HepG2 (cell line): ENCODE results near the gene CMTM4. TPM values are rescaled to one million over a fixed set of nuclear protein-coding genes. Genes with fewer than 3 reads are reported as not detected.

Experiments
- ATAC-seq: fragments of 200-7000 bp; cut with Tn5 transposase; 3 replicates; pipeline ENCODE4 v1.9.1; 2020; ENCODE audit warnings: mild to moderate bottlenecking, moderate library complexity
- BruUV-seq: library from RNA; stranded (reverse); fragments of 400-500 nt; replicated peaks from 2 replicates; lab custom pipeline; 2021; lab: Mats Ljungman, UMichigan
- CTCF ChIA-PET: fragments of 300-600 bp; formaldehyde crosslinking; extraction: SDS; loops from one replicate; lab custom pipeline; 2021; ENCODE audit warnings: low total read pairs, inconsistent platforms, low intra/inter-chr PET ratio; lab: Yijun Ruan, JAX
- POLR2A ChIA-PET: fragments of 350-600 bp; sonication (Branson Sonifier 250); formaldehyde crosslinking; loops from one replicate; lab custom pipeline; 2020; ENCODE audit warnings: antibody characterized with exemption, inconsistent platforms; lab: Yijun Ruan, JAX
- DNase-seq: peaks from one replicate; pipeline ENCODE4 v3.0.0-alpha.2; 2015; ENCODE audit warnings: low spot score
- FAIRE-seq: peaks from 3 replicates; lab custom pipeline; 2011; peaks lifted over from hg19 to GRCh38; lab: Jason Lieb, UNC
- H2AFZ ChIP-seq: one replicate; pipeline ENCODE4 v1.6.1; 2011; ENCODE audit warnings: low read length, inconsistent platforms
- H3K27ac ChIP-seq: fragments of 300-600 bp; 3 replicates; pipeline ENCODE4 v1.8.0; 2011; ENCODE audit warnings: mixed run types, mild to moderate bottlenecking, mixed read lengths, low read length, inconsistent platforms; ENCODE audit not compliant: insufficient read depth; ENCODE audit errors: extremely low read length
- H3K27me3 ChIP-seq, 2 experiments: fragments of 200-600 bp in 1 of 2; 2 replicates in 1 of 2; 3 replicates in 1 of 2; pipeline versions ENCODE4 v1.6.0 to v1.8.0; 2011; ENCODE audit warnings: low read length in 2 of 2, mild to moderate bottlenecking in 2 of 2, moderate library complexity in 2 of 2, inconsistent platforms in 1 of 2; ENCODE audit not compliant: insufficient read depth in 2 of 2, control insufficient read depth in 1 of 2
- H3K36me3 ChIP-seq, 2 experiments: fragments of 200-600 bp in 1 of 2; replicated peaks in 1 of 2; 2 replicates in 1 of 2; 3 replicates in 1 of 2; pipeline versions ENCODE4 v1.5.1 to v1.8.0; 2011; ENCODE audit warnings: low read length in 2 of 2, inconsistent platforms in 1 of 2; ENCODE audit not compliant: insufficient read depth in 2 of 2, control insufficient read depth in 1 of 2
- H3K4me1 ChIP-seq: 2 replicates; pipeline ENCODE4 v1.5.1; 2012; ENCODE audit warnings: low read length, inconsistent platforms; ENCODE audit not compliant: insufficient read depth
- H3K4me2 ChIP-seq: 2 replicates; pipeline ENCODE4 v1.6.0; 2011; ENCODE audit warnings: low read depth, low read length, inconsistent platforms
- H3K4me3 ChIP-seq, 3 experiments: fragments of 200-600 bp in 1 of 3; sonication (generic), shearing (Covaris generic) in 1 of 3; replicated peaks in 1 of 3; 2 replicates each; pipeline ENCODE4 v1.5.1; 2011 to 2016; ENCODE audit warnings: low read length in 3 of 3, inconsistent platforms in 2 of 3, low read depth in 2 of 3, mild to moderate bottlenecking in 2 of 3, control low read depth in 1 of 3, mixed read lengths in 1 of 3; ENCODE audit not compliant: insufficient read depth in 1 of 3
- H3K79me2 ChIP-seq: one replicate; pipeline ENCODE4 v1.6.1; 2011; ENCODE audit warnings: low read length, inconsistent platforms; ENCODE audit not compliant: insufficient read depth
- H3K9ac ChIP-seq: 2 replicates; pipeline ENCODE4 v1.6.0; 2011; ENCODE audit warnings: mild to moderate bottlenecking, low read depth, low read length, inconsistent platforms; ENCODE audit not compliant: insufficient read depth
- H3K9me3 ChIP-seq: 2 replicates; pipeline ENCODE4 v1.5.1; 2012; ENCODE audit warnings: mild to moderate bottlenecking, low read length
- H4K20me1 ChIP-seq: 2 replicates; pipeline ENCODE4 v1.6.0; 2011; ENCODE audit warnings: inconsistent platforms, mild to moderate bottlenecking, low read length, moderate library complexity; ENCODE audit not compliant: insufficient read depth
- ARID4A ChIP-seq: sonication (generic); formaldehyde crosslinking; IDR thresholded peaks from 2 replicates; pipeline ENCODE4 v1.5.0; 2020; ENCODE audit warnings: mild to moderate bottlenecking, missing genetic modification reagents, borderline replicate concordance
- BRCA1 ChIP-seq: sonication (generic); formaldehyde crosslinking; IDR thresholded peaks from 2 replicates; pipeline ENCODE4 v1.4.0; 2020; ENCODE audit warnings: missing genetic modification reagents
- IRF2 ChIP-seq: IDR thresholded peaks from 2 replicates; pipeline ENCODE4 v1.6.1; 2018; ENCODE audit warnings: missing genetic modification reagents, missing compliant biosample characterization
- KDM5B ChIP-seq: sonication (generic); formaldehyde crosslinking; IDR thresholded peaks from 2 replicates; pipeline ENCODE4 v1.4.0; 2020; ENCODE audit warnings: missing genetic modification reagents, mild to moderate bottlenecking, borderline replicate concordance
- NONO ChIP-seq, 2 experiments: fragments of 450-650 bp in 1 of 2; sonication (generic) in 1 of 2; formaldehyde crosslinking in 1 of 2; IDR thresholded peaks in 1 of 2; conservative IDR thresholded peaks in 1 of 2; 2 replicates each; pipeline versions ENCODE4 v1.6.1 to v1.8.0; 2017 to 2022; ENCODE audit warnings: mild to moderate bottlenecking in 1 of 2, missing genetic modification reagents in 1 of 2, moderate library complexity in 1 of 2
- RBFOX2 ChIP-seq: fragments of 200-400 bp; formaldehyde crosslinking; IDR thresholded peaks from 2 replicates; pipeline ENCODE4 v1.6.1; 2017; ENCODE audit warnings: low read depth, mild to moderate bottlenecking, low read length
- SOX5 ChIP-seq: IDR thresholded peaks from 2 replicates; pipeline ENCODE4 v1.6.1; 2016; ENCODE audit warnings: borderline replicate concordance
- ZC3H4 ChIP-seq: sonication (generic); formaldehyde crosslinking; IDR thresholded peaks from 2 replicates; pipeline ENCODE4 v1.4.0; 2020; ENCODE audit warnings: missing genetic modification reagents, borderline replicate concordance
- ZNF800 ChIP-seq: sonication (generic); formaldehyde crosslinking; IDR thresholded peaks from 2 replicates; pipeline ENCODE4 v1.4.0; 2020; ENCODE audit warnings: missing genetic modification reagents
- ZSCAN21 ChIP-seq: sonication (generic); formaldehyde crosslinking; IDR thresholded peaks from 2 replicates; pipeline ENCODE4 v1.8.0; 2022; ENCODE audit warnings: mild to moderate bottlenecking, missing genetic modification reagents, moderate library complexity, borderline replicate concordance
- WGBS: methylation state at CpG from one replicate; pipeline ENCODE4 v1.1.6; 2017; ENCODE audit warnings: low lambda C conversion rate; 5-methylcytosine and 5-hydroxymethylcytosine counted together
- in situ Hi-C: cut with HindIII; loops from 2 replicates; pipeline ENCODE4 v1.10.0; 2017; ENCODE audit warnings: low pct_unique_long_range_greater_than_20kb; ENCODE audit not compliant: extremely low pct_ligation_motif_present
- intact Hi-C: fragments of 100-400 bp; cut with micrococcal nuclease; formaldehyde crosslinking; loops from one replicate; pipeline ENCODE4 v1.10.0; 2022; ENCODE audit not compliant: unreplicated experiment
- polyA plus RNA-seq, 8 experiments: library from polyadenylated mRNA; depleted of rRNA in 3 of 8; stranded (reverse) in 7 of 8; unstranded in 1 of 8; fragments of >200 nt; fragmentation: Illumina TruSeq in 4 of 8; extraction: Trizol in 4 of 8; gene quantifications; 2 replicates each; pipeline versions ENCODE4 v1.2.1 to v1.2.3, GENCODE V29; 2011 to 2016; ENCODE audit warnings: low read depth in 4 of 8, missing spikeins in 1 of 8, mixed read lengths in 1 of 8; ENCODE audit not compliant: insufficient read depth in 1 of 8
- total RNA-seq, 5 experiments: library from RNA; depleted of rRNA; stranded (reverse); fragments of >200 nt; fragmentation: Illumina TruSeq; extraction: Trizol; gene quantifications; 2 replicates each; pipeline ENCODE4 v1.2.3, GENCODE V29; 2016; ENCODE audit warnings: low read depth in 1 of 5

The CMTM4 gene
- total and polyA plus RNA-seq, 2 of the 13 experiments (the other 11 are each of a cell fraction or from before 2014, with no cell fraction given), result 32.0 to 36.3 TPM

GRCh38 chr16:66609139-66609510, 87.4 kb downstream of the CMTM4 start:
- H3K9me3 ChIP-seq, result no peaks in the 10 kb centered on the region
- POLR2A ChIA-PET, result interaction anchor here (1.0 to 2.1 kb wide), 7 partner anchors 8 to 202 kb away, joined by 3 to 15 read pairs (median 4); partner anchors contain the start of gene CKLF
- intact Hi-C loops (loop anchor here (2.0 kb wide), 1 partner anchor 120 kb away; no protein-coding TSS in a partner anchor), in situ Hi-C loops (loop anchor here (5.0 kb wide), 2 partner anchors 83 to 258 kb away; no protein-coding TSS in a partner anchor)
- peaks cover 9% of the 10 kb centered on the region for H3K79me2 ChIP-seq
- H3K27ac ChIP-seq, result peak overlapping the region; percentile 61
- FAIRE-seq (no peak), ATAC-seq (no peak), DNase-seq (no peak)
- peaks cover 13% of the 10 kb centered on the region; the same call in 1 of the 2 replicates for H4K20me1 ChIP-seq
- no peak overlapping the region for H3K4me3 ChIP-seq
- H3K9ac ChIP-seq, result no peak overlapping the region
- no peak overlapping the region for H3K4me2 ChIP-seq
- peaks cover 38% of the 10 kb centered on the region for H3K4me1 ChIP-seq
- TF ChIP-seq KDM5B (peak; percentile 3; the same call in 1 of the 2 replicates), ZSCAN21 (CRISPR knock-in tag) (0 out of 2 replicates have a peak, but pooled peaks have one; percentile 5), RBFOX2 (0 out of 2 replicates have a peak, but pooled peaks have one; percentile 12), NONO (IDR thresholded peaks at IDR 0.05) (no peak), NONO (CRISPR knock-in tag; conservative IDR thresholded peaks at IDR 0.05) (0 out of 2 replicates have a peak, but pooled peaks have one; percentile 16), BRCA1 (CRISPR knock-in tag) (no peak), SOX5 (CRISPR knock-in tag) (no peak), ARID4A (CRISPR knock-in tag) (no peak), ZC3H4 (0 out of 2 replicates have a peak, but pooled peaks have one; percentile 5), ZNF800 (CRISPR knock-in tag) (no peak), IRF2 (CRISPR knock-in tag) (no peak)
- WGBS, result 95% methylated on average over 11 of the region's 12 CpGs
- no TSS peak for BruUV-seq
- H3K27me3 ChIP-seq, result no peaks in the 10 kb centered on the region
- H2AFZ ChIP-seq, result no peak overlapping the region
- CTCF ChIA-PET, result interaction anchor here (1.1 to 3.0 kb wide), 4 partner anchors 42 to 259 kb away, joined by 3 to 12 read pairs (median 8); partner anchors contain the start of gene CMTM4
- peaks cover 23 to 44% of the 10 kb centered on the region in 2 experiments for H3K36me3 ChIP-seq
